Urinary bladder (tissue), 4 donors: ENCODE measurements around the gene KIFAP3. TPM values are rescaled to one million over a fixed set of nuclear protein-coding genes. Genes with fewer than 3 reads are reported as not detected.
"Not testable (repeated sequence)": the region's sequence is repeated elsewhere in the genome, so short reads cannot be mapped to it uniquely, and the experiment has no call there.

Experiments used
- DNase-seq: peaks from one replicate; pipeline ENCODE4 v3.0.0-alpha.2; 2015; ENCODE audit errors: extremely low spot score
- H3K27ac ChIP-seq: one replicate; pipeline ENCODE4 v1.5.1; 2013; ENCODE audit warnings: low read depth, mild to moderate bottlenecking, moderate library complexity
- H3K36me3 ChIP-seq: one replicate; pipeline ENCODE4 v1.6.1; 2013; ENCODE audit warnings: mild to moderate bottlenecking, moderate library complexity; ENCODE audit not compliant: insufficient read depth
- H3K4me1 ChIP-seq: one replicate; pipeline ENCODE4 v1.6.1; 2013; ENCODE audit warnings: mild to moderate bottlenecking, moderate library complexity; ENCODE audit not compliant: insufficient read depth
- H3K4me3 ChIP-seq: one replicate; pipeline ENCODE4 v1.5.1; 2013; ENCODE audit warnings: low read depth, low read length
- WGBS: extraction: QIAGEN DNeasy Blood & Tissue Kit; methylation state at CpG from one replicate; pipeline ENCODE4 v1.1.7; 2013; 5-methylcytosine and 5-hydroxymethylcytosine counted together
- polyA plus RNA-seq: library from polyadenylated mRNA; stranded (reverse); fragments of 200-250 nt; gene quantifications from one replicate; pipeline ENCODE4 v1.2.3, GENCODE V29; 2013
- total RNA-seq: library from RNA; depleted of rRNA; stranded (reverse); fragments of >200 nt; gene quantifications from one replicate; pipeline ENCODE4 v1.2.3, GENCODE V29; 2014
- donor health status: healthy with polysubstance abuse.
- donor health status: healthy.

KIFAP3 gene
- total and polyA plus RNA-seq, 2 donors: 14.2 to 60.0 TPM

DNA sequence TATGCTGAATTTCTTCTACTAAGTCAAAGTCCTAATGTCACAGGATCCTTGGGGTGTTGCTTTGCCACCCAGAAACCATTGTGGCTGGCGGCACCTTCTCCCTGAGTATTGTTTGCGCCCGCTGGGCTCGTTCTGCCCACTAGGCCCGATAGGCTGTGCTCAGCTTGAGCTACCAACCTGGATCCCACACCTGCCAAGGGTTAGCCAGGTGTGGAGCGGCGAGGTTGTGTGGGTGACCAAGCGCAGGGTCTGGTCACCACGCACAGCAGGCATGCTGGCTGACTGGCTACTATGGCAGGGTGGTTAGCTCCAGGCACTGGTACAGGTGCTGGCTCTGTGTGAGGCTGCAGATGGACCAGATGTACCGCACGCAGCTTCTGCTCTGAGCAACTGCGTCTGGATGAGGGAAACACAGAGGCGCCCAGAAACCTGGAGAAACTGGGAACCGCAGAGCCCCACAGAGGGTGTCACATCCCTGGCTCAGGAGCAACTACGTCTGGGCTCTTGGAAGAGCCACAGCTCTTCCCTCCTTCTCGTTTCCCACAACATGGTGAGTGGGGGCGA is 130.4 kb downstream of the KIFAP3 start:
- no peak overlapping the region for H3K4me3 ChIP-seq
- H3K27ac ChIP-seq: no peak overlapping the region
- H3K36me3 ChIP-seq: no peaks in the 10 kb centered on the region
- no peak for DNase-seq
- H3K4me1 ChIP-seq: no peaks in the 10 kb centered on the region
- WGBS: 88% methylated on average over 17 of the region's 17 CpGs

DNA sequence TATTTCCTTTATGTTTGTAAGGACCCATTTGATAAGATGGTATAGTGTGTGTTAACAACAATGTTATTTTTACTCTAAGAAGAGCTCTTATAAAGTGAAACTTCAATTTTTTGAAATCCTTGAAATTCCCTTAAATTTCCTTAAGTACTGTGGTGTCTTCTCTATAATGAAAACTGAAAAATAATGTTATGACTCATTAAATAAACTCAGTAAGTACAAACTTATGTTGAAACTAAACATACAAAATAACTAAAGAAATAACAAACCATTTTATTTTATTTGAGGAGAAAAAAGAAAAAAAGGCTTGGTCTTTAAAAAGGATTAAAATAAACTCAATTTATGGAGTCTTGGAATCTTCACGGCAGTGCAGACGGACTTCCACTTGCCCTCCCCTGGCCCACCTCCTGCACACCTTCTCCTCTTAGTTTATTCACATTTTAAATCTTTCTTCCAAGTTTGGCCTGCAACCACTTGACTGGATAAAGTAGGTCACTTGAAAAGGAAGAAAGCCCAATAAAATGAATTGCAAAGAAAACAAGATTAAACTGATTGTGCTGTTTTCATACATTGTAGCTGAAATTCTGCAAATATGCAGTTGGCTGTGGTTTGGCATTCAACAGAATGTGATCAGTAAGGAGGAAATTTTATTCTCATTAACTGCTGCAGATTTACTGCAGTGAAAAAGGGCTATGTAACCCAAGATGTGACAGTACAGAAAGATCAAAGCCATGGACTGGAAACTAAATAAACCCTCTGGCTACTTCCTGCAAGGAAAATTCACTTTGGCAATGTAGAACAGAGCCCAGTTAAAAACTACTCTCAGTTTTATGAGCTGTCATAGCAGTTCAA is 132.3 kb downstream of the KIFAP3 start:
- WGBS: 43% methylated on average over 2 of the region's 2 CpGs
- Histone ChIP-seq H3K36me3 (no peaks in the 10 kb centered on the region), H3K27ac (no peak overlapping the region), H3K4me3 (no peak overlapping the region), H3K4me1 (no peaks in the 10 kb centered on the region)
- DNase-seq: peak; percentile 76

DNA sequence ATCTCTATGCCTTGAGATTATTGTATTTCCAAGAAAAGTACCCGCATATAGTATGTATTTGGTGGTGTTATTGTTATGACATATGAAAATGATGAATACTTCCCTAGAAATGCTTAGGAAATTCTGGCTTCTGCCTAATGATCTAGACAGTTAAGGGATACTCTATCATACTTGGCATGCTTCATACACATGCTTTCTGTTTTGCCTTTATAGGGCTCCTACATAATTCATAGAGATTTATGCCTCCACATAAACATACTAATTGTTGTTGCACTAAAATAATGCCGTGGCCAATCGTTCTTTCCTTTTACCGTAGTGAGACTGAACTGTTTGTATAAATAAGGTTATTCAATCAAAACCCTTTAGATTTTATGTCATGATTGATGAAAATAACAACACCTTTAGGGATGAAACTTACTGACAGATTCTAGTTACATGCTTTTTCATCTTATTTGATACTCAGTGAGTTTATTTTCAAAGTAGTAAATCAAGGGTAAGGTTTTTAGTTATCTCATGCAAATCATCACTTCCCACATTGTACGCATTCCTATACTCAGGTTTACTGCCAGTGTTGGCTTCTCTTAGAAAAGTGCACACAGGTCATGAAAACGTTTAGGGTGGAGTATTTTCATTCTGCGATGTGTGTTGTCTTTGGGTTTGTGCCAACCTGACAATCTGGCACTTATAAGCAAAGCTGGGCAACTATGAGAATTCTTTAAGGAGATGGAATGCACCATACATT is 140.3 kb downstream of the KIFAP3 start:
- no peaks in the 10 kb centered on the region for H3K4me1 ChIP-seq
- H3K27ac ChIP-seq: no peak overlapping the region
- 38% methylated on average over 7 of the region's 7 CpGs for WGBS
- no peaks in the 10 kb centered on the region for H3K36me3 ChIP-seq
- no peak overlapping the region for H3K4me3 ChIP-seq
- DNase-seq: no peak

DNA sequence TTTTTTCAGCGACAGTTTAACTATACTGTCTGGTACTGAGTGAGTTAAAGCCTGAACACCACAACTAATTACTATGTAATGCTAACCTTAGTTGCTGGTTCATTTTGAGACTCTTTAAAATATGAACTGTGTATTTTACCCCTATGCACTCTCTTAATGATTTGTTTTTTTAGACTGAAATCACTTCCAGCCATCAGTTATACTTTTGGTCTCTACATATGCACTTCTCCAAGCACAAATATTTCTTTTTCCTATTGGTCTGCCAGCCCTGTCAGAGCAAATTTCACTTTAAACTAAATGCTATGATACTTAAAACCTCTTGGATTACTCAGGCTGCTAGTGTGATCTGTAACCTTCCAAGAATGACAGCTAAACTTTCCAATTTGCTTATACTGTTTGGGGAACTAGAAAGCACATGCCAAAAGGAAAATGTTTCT is 142.7 kb downstream of the KIFAP3 start:
- Histone ChIP-seq H3K4me3 (no peak overlapping the region), H3K4me1 (no peaks in the 10 kb centered on the region), H3K27ac (no peak overlapping the region), H3K36me3 (no peaks in the 10 kb centered on the region)
- no peak for DNase-seq
- 88% methylated on average over 1 of the region's 1 CpG for WGBS

DNA sequence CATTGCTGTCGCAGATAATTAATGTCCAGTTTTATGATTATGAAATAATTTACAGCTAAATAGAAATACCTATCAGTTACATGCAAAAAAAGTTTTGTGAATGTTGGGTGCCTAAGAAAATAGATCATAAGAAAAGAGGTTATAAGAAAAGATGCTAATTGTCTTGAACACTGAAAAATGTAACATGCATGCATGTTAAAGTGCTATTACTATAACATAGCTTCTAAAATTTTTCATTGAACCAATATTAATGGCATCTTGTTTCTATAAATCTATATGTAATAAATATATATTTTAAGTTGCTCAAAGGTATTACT is 145.3 kb downstream of the KIFAP3 start:
- no peak overlapping the region for H3K27ac ChIP-seq
- no peaks in the 10 kb centered on the region for H3K4me1 ChIP-seq
- WGBS: 21% methylated on average over 1 of the region's 1 CpG
- no peak for DNase-seq
- H3K4me3 ChIP-seq: no peak overlapping the region
- no peaks in the 10 kb centered on the region for H3K36me3 ChIP-seq

DNA sequence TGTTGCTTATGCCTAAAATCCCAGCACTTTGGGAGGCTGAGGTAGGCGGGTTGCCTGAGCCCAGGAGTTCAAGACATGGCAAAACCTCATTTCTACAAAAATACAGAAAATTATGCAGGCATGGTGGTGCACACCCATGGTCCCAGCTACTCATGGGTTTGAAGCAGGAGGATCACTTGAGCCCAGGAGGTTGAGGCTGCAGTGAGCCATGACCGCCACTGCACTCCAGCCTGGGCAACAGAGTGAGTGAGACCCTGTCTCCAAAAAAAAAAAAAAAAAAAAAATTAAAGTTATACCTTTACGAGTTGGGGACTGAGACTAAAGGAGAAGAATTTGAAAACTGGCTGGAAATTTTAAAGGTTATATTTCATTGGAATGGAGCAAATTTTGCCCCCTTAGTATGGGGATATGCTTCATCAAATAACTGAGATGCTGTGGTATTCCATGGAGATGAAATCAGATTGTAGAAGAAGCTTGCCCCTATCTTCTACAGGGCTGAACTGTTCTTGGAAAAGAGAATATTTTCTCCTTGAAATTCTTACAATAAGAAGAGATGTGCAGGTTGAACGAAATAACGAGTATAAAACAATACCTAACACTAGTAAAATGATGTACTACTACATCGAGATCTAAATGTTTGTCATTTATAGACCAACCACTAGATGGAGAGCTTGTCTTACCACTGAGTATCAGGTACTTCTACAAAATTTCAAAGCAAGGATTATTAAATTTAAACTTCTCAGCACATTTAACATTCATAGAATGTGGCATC is 145.9 kb downstream of the KIFAP3 start:
- DNase-seq: peak; percentile 21
- Histone ChIP-seq H3K4me1 (no peaks in the 10 kb centered on the region), H3K27ac (no peak overlapping the region), H3K4me3 (no peak overlapping the region), H3K36me3 (no peaks in the 10 kb centered on the region)
- WGBS: 45% methylated on average over 6 of the region's 6 CpGs

DNA sequence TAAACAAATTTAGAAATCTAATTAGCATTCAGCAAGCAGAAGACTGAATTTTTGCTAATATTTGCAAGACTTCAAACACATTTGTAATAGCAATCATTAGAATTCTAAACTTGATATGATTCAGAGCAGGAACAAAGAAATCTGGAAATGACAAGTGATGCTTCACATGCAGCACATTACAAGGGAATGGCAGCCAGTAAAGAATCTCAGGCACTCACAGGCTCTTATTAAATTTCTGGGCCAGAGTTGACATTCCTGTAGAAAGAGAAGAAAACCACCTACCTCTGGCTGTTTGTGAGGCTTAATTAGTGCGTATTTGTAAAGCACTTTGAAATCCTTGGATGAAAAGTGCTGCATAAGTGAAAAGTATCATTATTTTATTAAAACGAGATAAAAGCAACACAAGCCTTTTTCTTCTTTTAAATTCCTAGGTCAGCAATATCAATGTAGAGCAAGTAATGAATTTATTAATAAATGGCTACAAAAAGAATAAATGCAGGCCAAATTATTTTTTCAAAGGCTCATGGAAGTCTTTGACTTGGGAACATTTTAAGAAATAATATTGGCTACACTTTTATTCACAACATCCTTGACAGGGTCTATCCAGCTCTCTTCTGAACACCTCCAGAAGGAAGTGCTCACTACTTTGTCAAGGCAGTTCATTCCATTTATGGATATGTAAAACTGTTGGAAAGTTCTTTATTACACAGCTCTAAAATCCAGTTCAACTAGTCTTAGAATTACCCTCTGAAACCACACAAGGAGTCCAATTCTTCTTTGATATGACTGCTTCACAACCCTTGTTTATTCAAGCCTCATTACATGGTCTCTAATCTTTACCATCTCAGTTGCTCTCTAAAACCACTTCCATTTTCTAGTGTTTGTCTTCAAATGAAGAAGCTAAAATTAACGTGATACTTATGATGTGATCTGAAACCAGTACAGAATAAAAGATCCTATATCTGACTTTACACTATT is 148.7 kb downstream of the KIFAP3 start:
- H3K4me3 ChIP-seq: no peak overlapping the region
- no peaks in the 10 kb centered on the region for H3K4me1 ChIP-seq
- H3K36me3 ChIP-seq: no peaks in the 10 kb centered on the region
- peak; percentile 42 for DNase-seq
- 57% methylated on average over 3 of the region's 3 CpGs for WGBS
- H3K27ac ChIP-seq: no peak overlapping the region

DNA sequence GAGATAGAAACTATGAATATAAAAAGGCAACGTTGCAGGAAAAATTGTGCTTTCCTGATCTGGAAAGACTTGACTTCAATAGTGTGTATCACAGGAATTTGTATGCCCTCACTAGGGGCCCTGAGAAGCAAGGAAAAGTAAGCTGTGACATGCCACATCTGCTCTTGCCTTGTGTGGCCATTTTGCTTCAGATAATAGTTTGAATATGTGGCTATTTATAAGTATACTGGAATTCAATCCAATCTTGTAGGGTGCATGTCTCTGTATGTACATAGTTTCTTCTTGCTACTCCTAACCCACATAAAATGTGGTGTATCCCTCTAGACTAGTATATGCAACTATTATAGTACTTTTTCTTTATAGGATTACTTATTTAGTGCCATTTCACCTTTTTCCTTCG is 149.7 kb downstream of the KIFAP3 start:
- 46% methylated on average over 2 of the region's 2 CpGs for WGBS

DNA sequence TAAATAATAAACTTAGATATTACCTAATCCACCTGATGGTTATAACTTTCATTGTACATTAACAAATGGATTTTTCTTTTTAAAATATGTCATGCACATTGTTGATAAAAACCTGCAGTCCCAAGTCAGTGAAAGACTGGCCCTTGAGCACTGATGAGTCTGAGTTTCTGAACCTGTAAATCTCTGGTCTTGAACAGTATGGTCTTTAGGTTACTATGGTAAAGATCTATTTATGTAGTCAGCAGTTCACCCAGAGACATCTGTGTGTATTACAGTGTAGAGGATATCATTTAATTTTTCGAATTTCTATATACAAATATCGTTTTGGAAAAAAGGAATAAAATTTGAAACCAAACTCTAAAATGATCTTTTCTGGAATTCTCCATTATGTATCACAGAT is 150.4 kb downstream of the KIFAP3 start:
- no peak for DNase-seq
- no peaks in the 10 kb centered on the region for H3K36me3 ChIP-seq
- 94% methylated on average over 2 of the region's 2 CpGs for WGBS

More for the DNA sequence above, 149.7 kb downstream of the KIFAP3 start:
- H3K36me3 ChIP-seq: no peaks in the 10 kb centered on the region
- DNase-seq: no peak
- H3K27ac ChIP-seq: no peak overlapping the region
- no peak overlapping the region for H3K4me3 ChIP-seq
- H3K4me1 ChIP-seq: no peaks in the 10 kb centered on the region

DNA sequence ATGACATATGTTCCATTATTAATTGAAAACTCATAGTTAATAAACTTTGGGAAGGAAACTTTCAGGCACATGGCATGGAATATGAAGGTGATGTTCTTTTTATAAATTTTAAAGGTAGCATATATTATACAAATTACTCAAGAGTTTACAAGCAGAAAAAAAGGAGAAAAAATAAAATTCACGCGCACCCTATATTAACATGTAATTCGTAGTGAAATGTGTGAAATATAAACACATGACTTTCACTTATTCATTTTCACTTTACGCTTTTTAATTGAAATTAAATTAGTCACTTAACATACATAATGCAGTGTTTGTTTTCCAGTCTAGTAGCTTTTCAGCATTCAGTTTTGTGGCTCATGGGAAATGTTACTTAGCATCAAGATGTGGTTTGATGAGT is 153.4 kb downstream of the KIFAP3 start:
- Histone ChIP-seq H3K27ac (no peak overlapping the region), H3K4me1 (no peaks in the 10 kb centered on the region), H3K4me3 (no peak overlapping the region), H3K36me3 (no peaks in the 10 kb centered on the region)
- WGBS: 95% methylated on average over 4 of the region's 4 CpGs
- no peak for DNase-seq

More for the DNA sequence above, 150.4 kb downstream of the KIFAP3 start:
- H3K27ac ChIP-seq: no peak overlapping the region
- H3K4me1 ChIP-seq: no peaks in the 10 kb centered on the region
- H3K4me3 ChIP-seq: no peak overlapping the region

DNA sequence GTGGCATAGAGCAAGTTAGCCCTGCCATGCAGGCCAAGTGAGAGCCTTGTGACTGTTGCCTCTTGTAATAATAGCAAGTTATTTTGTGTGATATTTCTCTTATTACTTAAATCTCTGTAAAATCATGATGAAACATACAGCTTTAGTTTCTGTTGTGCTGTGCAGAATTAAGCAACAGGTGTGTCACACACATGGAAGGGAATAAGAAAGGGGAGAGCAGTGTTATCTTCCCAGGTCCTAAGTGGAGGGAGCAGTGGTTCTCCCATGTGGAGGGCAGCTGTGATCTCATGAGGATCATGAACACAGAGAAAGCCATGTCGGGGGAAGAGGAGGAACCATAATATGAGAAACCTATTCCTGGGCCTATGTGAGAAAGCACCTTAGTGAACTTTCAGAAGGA is 155.6 kb downstream of the KIFAP3 start:
- no peak for DNase-seq
- H3K4me3 ChIP-seq: no peak overlapping the region
- H3K36me3 ChIP-seq: no peaks in the 10 kb centered on the region
- WGBS: 85% methylated on average over 1 of the region's 1 CpG
- no peak overlapping the region for H3K27ac ChIP-seq
- H3K4me1 ChIP-seq: no peaks in the 10 kb centered on the region

DNA sequence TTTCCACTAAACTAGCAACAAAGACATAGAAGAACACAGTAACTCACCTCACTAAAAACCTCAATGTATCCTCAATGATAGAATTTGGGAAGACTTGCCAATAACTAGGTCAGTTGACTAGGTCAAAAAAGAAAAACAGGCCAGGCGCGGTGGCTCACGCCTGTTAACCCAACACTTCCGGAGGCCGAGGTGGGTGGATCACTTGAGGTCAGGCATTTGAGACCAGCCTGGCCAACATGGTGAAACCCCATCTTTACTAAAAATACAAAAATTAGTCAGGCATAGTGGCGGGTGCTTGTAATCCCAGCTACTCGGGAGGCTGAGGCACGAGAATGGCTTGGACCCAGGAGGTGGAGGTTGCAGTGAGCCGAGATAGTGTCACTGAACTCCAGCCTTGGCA is 156.3 kb downstream of the KIFAP3 start:
- not testable (repeated sequence) for H3K27ac ChIP-seq, DNase-seq, H3K4me1 ChIP-seq, H3K4me3 ChIP-seq, H3K36me3 ChIP-seq
- WGBS: 96% methylated on average over 9 of the region's 9 CpGs
